B cell (primary cell): ENCODE measurements around the gene PGAM1. TPM values are rescaled to one million over a fixed set of nuclear protein-coding genes. Genes with fewer than 3 reads are reported as not detected.
A peak's percentile ranks its signal among the peaks of the same experiment; 100 is the strongest.

ENCODE experiments used
- ATAC-seq: fragments of 200-7000 bp; cut with Tn5 transposase; one replicate; pipeline ENCODE4 v1.10.0; 2021; ENCODE audit warnings: low read depth, mild to moderate bottlenecking, moderate number of reproducible peaks, moderate library complexity
- CTCF ChIA-PET: fragments of 350-600 bp; sonication (Branson Sonifier 250); formaldehyde crosslinking; loops from one replicate; lab custom pipeline; 2021; ENCODE audit warnings: antibody characterized with exemption, inconsistent platforms; lab: Charles Lee
- POLR2A ChIA-PET: fragments of 350-600 bp; sonication (Branson Sonifier 250); formaldehyde crosslinking; loops from one replicate; lab custom pipeline; 2021; ENCODE audit warnings: antibody characterized with exemption; lab: Charles Lee
- DNase-seq: peaks from one replicate; pipeline ENCODE4 v3.0.0; 2013
- H2AFZ ChIP-seq: 2 replicates; pipeline ENCODE4 v1.6.1; 2012; ENCODE audit warnings: mild to moderate bottlenecking, low read depth, low read length; ENCODE audit not compliant: insufficient read depth, poor library complexity, severe bottlenecking
- H3K27ac ChIP-seq, 2 donors: 1 replicate in 1 of 2; 2 replicates in 1 of 2; pipeline ENCODE4 v1.5.1; 2012 to 2013; ENCODE audit warnings: low read length in 2 of 2, mild to moderate bottlenecking in 2 of 2, moderate library complexity in 1 of 2
- H3K27me3 ChIP-seq, 4 experiments: fragments of 200-600 bp in 1 of 4; sonication (generic) in 1 of 4; replicated peaks in 1 of 4; 1 replicate in 2 of 4; 2 replicates in 2 of 4; pipeline versions ENCODE4 v1.6.1 to v1.7.0; 2013 to 2016; ENCODE audit warnings: low read length in 3 of 4, mild to moderate bottlenecking in 2 of 4, mixed read lengths in 1 of 4, moderate library complexity in 1 of 4; ENCODE audit not compliant: insufficient read depth in 4 of 4, control insufficient read depth in 3 of 4; ENCODE audit errors: control extremely low read depth in 1 of 4
- H3K36me3 ChIP-seq, 2 experiments: replicated peaks in 1 of 2; 1 replicate in 1 of 2; 2 replicates in 1 of 2; pipeline versions ENCODE4 v1.6.1 to v1.7.1; 2013; ENCODE audit warnings: low read length in 1 of 2; ENCODE audit not compliant: insufficient read depth in 2 of 2, control insufficient read depth in 1 of 2; ENCODE audit errors: control extremely low read depth in 1 of 2, extremely low read depth in 1 of 2
- H3K4me1 ChIP-seq, 2 donors: fragments of 200-600 bp in 1 of 2; sonication (generic) in 1 of 2; 1 replicate in 1 of 2; 2 replicates in 1 of 2; pipeline versions ENCODE4 v1.5.1 to v1.6.1; 2013 to 2017; ENCODE audit warnings: low read length in 2 of 2; ENCODE audit not compliant: control insufficient read depth in 2 of 2, insufficient read depth in 2 of 2
- H3K4me2 ChIP-seq: replicated peaks from 2 replicates; pipeline ENCODE3; 2012; ENCODE audit warnings: mild to moderate bottlenecking, low read depth, low read length; ENCODE audit not compliant: poor library complexity, severe bottlenecking
- H3K4me3 ChIP-seq, 5 experiments: fragments of 200-600 bp in 1 of 5; sonication (generic) in 1 of 5; 1 replicate in 3 of 5; 2 replicates in 2 of 5; pipeline versions ENCODE4 v1.5.1 to v1.7.0; 2011 to 2016; ENCODE audit warnings: low read length in 4 of 5, mild to moderate bottlenecking in 4 of 5, low read depth in 2 of 5, control low read depth in 1 of 5, moderate library complexity in 1 of 5; ENCODE audit not compliant: insufficient read depth in 1 of 5; ENCODE audit errors: control extremely low read depth in 1 of 5, extremely low read depth in 1 of 5
- H3K79me2 ChIP-seq: fragments of 200-600 bp; sonication (generic); one replicate; pipeline ENCODE4 v1.6.0; 2016; ENCODE audit warnings: low read length; ENCODE audit not compliant: control insufficient read depth, insufficient read depth
- H3K9ac ChIP-seq: fragments of 200-600 bp; sonication (generic); 2 replicates; pipeline ENCODE4 v1.6.1; 2017; ENCODE audit warnings: mild to moderate bottlenecking, low read length, moderate library complexity
- H3K9me3 ChIP-seq, 3 donors: one replicate each; pipeline versions ENCODE4 v1.6.1 to v1.7.1; 2013; ENCODE audit warnings: low read length in 2 of 3; ENCODE audit not compliant: control insufficient read depth in 2 of 3, insufficient read depth in 1 of 3; ENCODE audit errors: control extremely low read depth in 1 of 3
- H4K20me1 ChIP-seq: 2 replicates; pipeline ENCODE4 v1.6.0; 2012; ENCODE audit warnings: mild to moderate bottlenecking, low read length; ENCODE audit not compliant: insufficient read depth, control insufficient read depth, poor library complexity, severe bottlenecking
- H3K27ac Mint-ChIP-seq: one replicate; pipeline ENCODE4 v1.8.0; 2021; ENCODE audit warnings: mixed read lengths
- H3K27me3 Mint-ChIP-seq: one replicate; pipeline ENCODE4 v1.8.0; 2021; ENCODE audit warnings: mixed read lengths
- H3K4me1 Mint-ChIP-seq: one replicate; pipeline ENCODE4 v1.8.0; 2021; ENCODE audit warnings: mixed read lengths
- H3K4me3 Mint-ChIP-seq: one replicate; pipeline ENCODE4 v1.8.0; 2021; ENCODE audit warnings: mixed read lengths
- H3K9me3 Mint-ChIP-seq: one replicate; pipeline ENCODE4 v1.8.0; 2022; ENCODE audit warnings: mixed read lengths; ENCODE audit not compliant: insufficient read depth
- EZH2 ChIP-seq: IDR thresholded peaks from 2 replicates; pipeline ENCODE4 v1.6.1; 2012; ENCODE audit warnings: borderline replicate concordance, low read depth, mild to moderate bottlenecking, moderate library complexity, low read length; ENCODE audit not compliant: insufficient read depth, poor library complexity, severe bottlenecking
- WGBS: methylation state at CpG from one replicate; pipeline ENCODE4 v1.1.5; 2013; ENCODE audit warnings: missing lambda C conversion rate; ENCODE audit not compliant: insufficient coverage; 5-methylcytosine and 5-hydroxymethylcytosine counted together
- intact Hi-C: fragments of 100-400 bp; cut with micrococcal nuclease; formaldehyde crosslinking; loops from one replicate; pipeline ENCODE4 v1.10.0; 2022
- polyA plus RNA-seq: library from polyadenylated mRNA; depleted of rRNA; stranded (reverse); fragments of >200 nt; gene quantifications from 2 replicates; pipeline ENCODE4 v1.2.3, GENCODE V29; 2012
- total RNA-seq, 2 donors: library from RNA; stranded (reverse); fragments of 120-200 nt in 1 of 2; gene quantifications; 1 replicate in 1 of 2; 2 replicates in 1 of 2; pipeline versions ENCODE4 v1.2.3 to v1.2.4, GENCODE V29; 2013 to 2022
- TF ChIP-seq, protein P1 (sequence below): fragments of 200-600 bp; IDR thresholded peaks from one replicate; pipeline ENCODE4 v1.8.0; 2022; ENCODE audit warnings: antibody characterized with exemption, mild to moderate bottlenecking

PGAM1 gene
- total and polyA plus RNA-seq, 2 donors (not counting 1 experiment from before 2014, with no cell fraction given), result 48.7 to 83.4 TPM

- ATAC-seq, result peak; percentile 96
- Histone ChIP-seq H3K4me1 (peaks cover 0 to 12% of the 10 kb centered on the region in 2 donors), H3K4me2 (peak overlapping the region; percentile 73), H3K27me3 (no peaks in the 10 kb centered on the region), H3K9me3 (no peaks in the 10 kb centered on the region), H3K9ac (peak overlapping the region; percentile 37), H3K4me3 (peak overlapping the region in 2 of 5 experiments; percentile 38), H3K79me2 (no peaks in the 10 kb centered on the region), H4K20me1 (no peaks in the 10 kb centered on the region), H3K36me3 (no peaks in the 10 kb centered on the region), H2AFZ (peak overlapping the region; percentile 77), H3K27ac (no peak overlapping the region)
- peaks cover 12% of the 10 kb centered on the region for H3K4me1 Mint-ChIP-seq
- H3K27ac Mint-ChIP-seq, result peak overlapping the region; percentile 69
- H3K4me3 Mint-ChIP-seq, result peak overlapping the region; percentile 66
- no peaks in the 10 kb centered on the region for H3K9me3 Mint-ChIP-seq
- TF ChIP-seq, protein P1, sequence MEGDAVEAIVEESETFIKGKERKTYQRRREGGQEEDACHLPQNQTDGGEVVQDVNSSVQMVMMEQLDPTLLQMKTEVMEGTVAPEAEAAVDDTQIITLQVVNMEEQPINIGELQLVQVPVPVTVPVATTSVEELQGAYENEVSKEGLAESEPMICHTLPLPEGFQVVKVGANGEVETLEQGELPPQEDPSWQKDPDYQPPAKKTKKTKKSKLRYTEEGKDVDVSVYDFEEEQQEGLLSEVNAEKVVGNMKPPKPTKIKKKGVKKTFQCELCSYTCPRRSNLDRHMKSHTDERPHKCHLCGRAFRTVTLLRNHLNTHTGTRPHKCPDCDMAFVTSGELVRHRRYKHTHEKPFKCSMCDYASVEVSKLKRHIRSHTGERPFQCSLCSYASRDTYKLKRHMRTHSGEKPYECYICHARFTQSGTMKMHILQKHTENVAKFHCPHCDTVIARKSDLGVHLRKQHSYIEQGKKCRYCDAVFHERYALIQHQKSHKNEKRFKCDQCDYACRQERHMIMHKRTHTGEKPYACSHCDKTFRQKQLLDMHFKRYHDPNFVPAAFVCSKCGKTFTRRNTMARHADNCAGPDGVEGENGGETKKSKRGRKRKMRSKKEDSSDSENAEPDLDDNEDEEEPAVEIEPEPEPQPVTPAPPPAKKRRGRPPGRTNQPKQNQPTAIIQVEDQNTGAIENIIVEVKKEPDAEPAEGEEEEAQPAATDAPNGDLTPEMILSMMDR, result peak; percentile 85
- no peak for TF ChIP-seq EZH2
- POLR2A ChIA-PET, result no interaction called here
- DNase-seq, result peak; percentile 83
- whole genome bisulfite sequencing, result 9% methylated on average over 7 of the region's 10 CpGs
- H3K27me3 Mint-ChIP-seq, result no peaks in the 10 kb centered on the region
- CTCF ChIA-PET, result interaction anchor here (0.6 to 5.5 kb wide), 8 partner anchors 8 to 145 kb away, joined by 3 to 29 read pairs (median 5); no protein-coding TSS in a partner anchor
- intact Hi-C loops, result loop anchor here (1.0 to 2.0 kb wide), 4 partner anchors 19 to 323 kb away; partner anchors contain the start of genes EXOSC1, PGAM1 and ZDHHC16
Observed at GRCh38 chr10:97407211-97407951, 18.6 kb upstream of the PGAM1 start.

DNA sequence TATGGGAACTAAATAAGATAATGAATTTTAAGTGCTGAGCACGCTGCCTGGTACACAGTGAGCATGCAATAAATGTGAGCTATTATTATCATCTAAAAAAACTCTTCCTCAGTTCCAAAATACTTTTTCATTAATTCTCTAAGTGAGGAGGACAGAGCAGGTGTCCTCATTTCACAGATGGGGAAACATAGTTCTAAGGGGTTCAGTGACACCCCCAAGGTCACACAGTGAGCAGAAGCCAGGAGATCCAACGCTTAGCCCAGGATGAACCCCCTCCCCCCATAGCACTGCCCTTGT lies 18.1 kb upstream of the PGAM1 start:
- no peak overlapping the region for H2AFZ ChIP-seq
- H3K9me3 ChIP-seq, result no peaks in the 10 kb centered on the region
- TF ChIP-seq EZH2, result no peak
- TF ChIP-seq, protein P1, result no peak
- POLR2A ChIA-PET, result no interaction called here
- Mint-ChIP-seq H3K27me3 (no peaks in the 10 kb centered on the region), H3K4me3 (no peak overlapping the region), H3K4me1 (peaks cover 12% of the 10 kb centered on the region), H3K27ac (no peak overlapping the region), H3K9me3 (no peaks in the 10 kb centered on the region)
- H3K4me1 ChIP-seq, result peaks cover 0 to 12% of the 10 kb centered on the region in 2 donors
- no peak overlapping the region for H3K4me3 ChIP-seq
- no peaks in the 10 kb centered on the region for H4K20me1 ChIP-seq
- H3K27ac ChIP-seq, result no peak overlapping the region
- peak overlapping the region; percentile 73 for H3K4me2 ChIP-seq
- H3K79me2 ChIP-seq, result no peaks in the 10 kb centered on the region
- H3K36me3 ChIP-seq, result no peaks in the 10 kb centered on the region
- ATAC-seq (no peak), DNase-seq (no peak)
- no peaks in the 10 kb centered on the region for H3K27me3 ChIP-seq
- WGBS, result 100% methylated on average over 1 of the region's 2 CpGs
- intact Hi-C loops, result loop anchor here (1.0 to 2.0 kb wide), 4 partner anchors 18 to 323 kb away; partner anchors contain the start of genes EXOSC1, PGAM1 and ZDHHC16
- H3K9ac ChIP-seq, result no peak overlapping the region
- CTCF ChIA-PET, result interaction anchor here (0.7 to 5.5 kb wide), 4 partner anchors 11 to 145 kb away, joined by 3 to 29 read pairs (median 16); no protein-coding TSS in a partner anchor
